ENCODE measurements around the gene GLYAT.
"Not testable (repeated sequence)": the region's sequence is repeated elsewhere in the genome, so short reads cannot be mapped to it uniquely, and the experiment has no call there.

Gene GLYAT

DNA sequence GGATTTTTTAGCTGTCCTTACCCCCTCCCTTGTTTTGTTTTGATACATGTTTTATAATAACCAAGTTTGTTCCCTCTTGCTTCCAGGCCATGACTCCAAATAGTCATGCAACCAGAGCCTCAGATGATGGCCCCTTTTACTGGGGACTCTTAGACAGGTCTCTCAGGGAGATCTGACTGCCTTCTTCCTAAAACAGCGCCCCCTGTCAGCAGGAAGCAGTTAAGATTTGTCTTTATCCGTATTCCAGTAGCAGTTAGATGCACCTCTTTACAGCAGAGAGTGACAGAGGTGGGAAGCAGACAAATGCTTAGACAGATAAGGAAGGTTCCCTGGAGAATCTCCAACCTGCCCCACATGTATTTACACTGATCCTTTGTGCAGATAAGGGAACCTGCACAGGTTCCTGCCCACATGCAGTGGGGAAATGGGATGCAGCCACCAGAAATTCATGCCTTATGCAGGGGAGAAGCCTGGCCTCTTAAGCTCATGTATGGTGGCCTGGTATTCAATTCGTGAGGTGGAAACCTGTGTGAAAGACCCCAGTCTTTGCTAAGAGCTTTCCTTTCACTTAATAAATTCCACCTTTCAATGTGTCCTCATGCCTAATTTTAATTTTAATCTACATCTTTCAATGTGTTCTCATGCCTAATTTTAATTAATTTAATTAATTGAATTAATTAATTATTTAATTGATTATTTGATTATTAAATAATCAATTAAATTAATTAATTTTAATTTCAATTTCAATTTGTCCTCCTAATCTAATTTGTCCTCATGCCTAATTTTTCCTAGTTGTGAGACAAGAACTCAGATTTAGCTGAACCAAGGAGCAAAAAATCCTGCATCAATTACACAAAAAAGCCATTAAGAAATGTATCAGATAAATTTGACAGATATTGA is 11.5 kb upstream of the GLYAT start:
- DNase-seq: no peak

DNA sequence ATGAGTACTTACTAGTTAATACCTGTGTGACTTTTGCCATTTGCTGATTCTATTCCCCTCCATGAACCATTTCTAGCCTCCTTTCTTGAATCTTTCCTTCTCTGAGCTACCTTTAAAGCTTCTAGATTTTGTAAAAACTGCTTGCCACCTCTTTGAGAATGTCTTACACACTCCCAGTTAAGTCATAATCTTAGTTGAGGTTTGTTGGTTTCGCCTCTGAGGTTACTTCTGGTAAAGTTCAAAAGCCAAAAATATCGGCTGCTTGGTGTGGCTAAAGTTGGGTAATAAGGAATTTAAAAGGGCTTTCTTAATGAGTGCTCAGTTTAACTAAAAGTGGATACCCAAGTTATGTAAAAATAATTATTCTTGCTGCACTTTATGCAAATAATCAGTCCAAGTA is 10.4 kb upstream of the GLYAT start:
- DNase-seq: no peak

- DNase-seq: no peak
Measured at GRCh38 chr11:58741127-58741526, 9.4 kb upstream of the GLYAT start.

- no peak for DNase-seq
Measured at GRCh38 chr11:58740447-58740846, 8.7 kb upstream of the GLYAT start.

GRCh38 chr11:58739725-58740430 is 8.1 kb upstream of the GLYAT start:
- DNase-seq: no peak

- DNase-seq: no peak
Measured at GRCh38 chr11:58734681-58735490, 3.1 kb upstream of the GLYAT start.

- DNase-seq: no peak
Measured at GRCh38 chr11:58730507-58731089, 1.1 kb downstream of the GLYAT start.

DNA sequence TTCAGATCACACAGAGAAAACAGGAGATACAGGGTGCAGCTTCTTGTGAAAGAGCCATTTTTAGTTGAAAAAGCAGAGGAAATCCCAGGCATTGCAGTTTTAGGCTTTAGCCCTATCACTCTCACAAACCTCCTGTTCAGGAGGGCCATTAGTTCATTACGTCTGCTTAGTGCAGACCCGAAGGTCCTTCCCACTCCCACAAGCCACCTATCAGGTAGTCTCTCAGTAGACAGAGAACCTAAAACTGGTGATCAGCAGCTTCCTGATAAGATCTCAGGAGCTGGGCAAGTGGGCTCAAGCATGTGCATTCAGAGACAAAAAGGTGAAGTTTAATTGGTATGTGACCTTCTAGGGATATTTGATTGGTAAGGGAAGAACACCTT is 4.3 kb downstream of the GLYAT start:
- no peak for DNase-seq

- DNase-seq: no peak
Measured at GRCh38 chr11:58726737-58727414, 4.9 kb downstream of the GLYAT start.

- no peak for DNase-seq
Measured at GRCh38 chr11:58719406-58720117, 12.2 kb downstream of the GLYAT start.

DNA sequence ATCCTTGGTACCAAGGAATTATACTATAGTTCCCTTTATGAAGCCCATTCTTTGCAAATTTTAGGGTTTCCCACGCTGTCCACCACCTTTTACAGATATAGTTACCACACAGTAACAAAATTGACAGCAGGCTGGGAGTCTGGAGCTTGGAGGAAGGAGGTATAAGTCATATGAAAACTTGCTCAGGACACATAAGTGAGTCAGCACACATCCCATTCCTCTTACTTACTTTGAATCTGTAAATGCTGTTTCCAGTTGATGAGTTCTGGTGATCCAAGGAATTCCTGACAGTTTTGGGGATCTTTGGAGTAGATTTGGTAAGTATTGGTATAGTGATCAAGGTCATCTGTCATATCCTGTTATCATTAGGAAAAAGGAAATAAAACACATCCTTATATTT is 19.2 kb downstream of the GLYAT start:
- no peak for DNase-seq

DNA sequence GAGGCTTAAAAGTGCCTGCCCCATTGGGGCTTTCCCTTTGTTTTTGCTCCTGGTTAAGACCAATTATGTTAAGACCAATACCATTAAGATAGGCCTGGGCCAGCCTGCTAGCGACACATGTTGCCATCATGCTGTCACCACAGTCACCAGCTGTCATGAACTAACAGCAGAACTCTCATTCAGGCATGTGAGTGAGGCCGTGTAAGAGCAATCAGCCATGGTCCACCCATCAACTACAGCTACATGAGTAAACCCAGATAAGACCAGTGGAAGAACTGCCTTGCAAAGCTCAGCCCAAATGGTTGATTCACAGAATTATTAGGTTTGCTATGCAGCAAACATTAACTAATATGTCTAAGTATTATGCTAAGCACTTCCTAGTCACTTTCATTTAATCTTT is 19.9 kb downstream of the GLYAT start:
- no peak for DNase-seq

- no peak for DNase-seq
Measured at GRCh38 chr11:58707767-58708166, 24.0 kb downstream of the GLYAT start.

DNA sequence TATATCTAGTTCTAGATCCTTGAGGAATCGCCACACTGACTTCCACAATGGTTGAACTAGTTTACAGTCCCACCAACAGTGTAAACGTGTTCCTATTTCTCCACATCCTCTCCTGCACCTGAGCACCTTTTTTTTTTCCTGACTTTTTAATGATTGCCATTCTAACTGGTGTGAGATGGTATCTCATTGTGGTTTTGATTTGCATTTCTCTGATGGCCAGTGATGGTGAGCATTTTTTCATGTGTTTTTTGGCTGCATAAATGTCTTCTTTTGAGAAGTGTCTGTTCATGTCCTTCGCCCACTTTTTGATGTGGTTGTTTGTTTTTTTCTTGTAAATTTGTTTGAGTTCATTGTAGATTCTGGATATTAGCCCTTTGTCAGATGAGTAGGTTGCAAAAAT is 34.9 kb downstream of the GLYAT start:
- DNase-seq: not testable (repeated sequence)

- DNase-seq: no peak
Measured at GRCh38 chr11:58693026-58693425, 38.7 kb downstream of the GLYAT start.

GRCh38 chr11:58691675-58692074 is 40.1 kb downstream of the GLYAT start:
- DNase-seq: no peak

DNA sequence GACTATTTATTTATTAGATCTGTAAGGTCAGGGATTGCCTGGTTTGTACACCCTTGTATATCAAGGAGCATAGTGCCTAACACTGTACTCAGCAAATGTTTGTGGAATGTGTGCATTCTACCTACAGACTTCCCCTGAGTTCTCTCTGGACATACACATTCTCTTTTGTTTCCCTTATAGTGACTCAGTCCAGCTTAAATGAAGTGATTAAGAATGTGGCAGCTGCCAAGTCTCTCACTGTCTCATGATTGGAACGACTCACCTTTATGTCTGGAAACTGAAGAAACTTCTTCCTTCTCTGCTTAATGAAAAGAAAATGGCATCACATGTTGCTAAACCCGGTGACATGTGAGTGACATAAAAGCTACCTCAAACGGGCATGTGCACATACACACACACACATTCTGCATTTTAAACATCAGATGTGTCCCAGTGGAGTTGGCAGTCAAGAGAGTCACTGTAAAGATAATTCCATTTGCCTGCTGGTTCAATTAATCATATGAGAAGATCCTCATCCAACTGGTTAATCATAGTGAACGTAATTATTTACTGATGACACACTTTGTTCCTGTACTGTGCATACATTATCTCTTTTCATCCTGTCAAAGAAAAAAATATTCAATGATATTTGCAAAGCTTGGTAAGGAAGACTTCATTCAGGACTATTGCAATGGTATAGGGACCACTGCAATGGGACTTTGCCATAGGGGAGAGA is 42.8 kb downstream of the GLYAT start:
- DNase-seq: no peak

DNA sequence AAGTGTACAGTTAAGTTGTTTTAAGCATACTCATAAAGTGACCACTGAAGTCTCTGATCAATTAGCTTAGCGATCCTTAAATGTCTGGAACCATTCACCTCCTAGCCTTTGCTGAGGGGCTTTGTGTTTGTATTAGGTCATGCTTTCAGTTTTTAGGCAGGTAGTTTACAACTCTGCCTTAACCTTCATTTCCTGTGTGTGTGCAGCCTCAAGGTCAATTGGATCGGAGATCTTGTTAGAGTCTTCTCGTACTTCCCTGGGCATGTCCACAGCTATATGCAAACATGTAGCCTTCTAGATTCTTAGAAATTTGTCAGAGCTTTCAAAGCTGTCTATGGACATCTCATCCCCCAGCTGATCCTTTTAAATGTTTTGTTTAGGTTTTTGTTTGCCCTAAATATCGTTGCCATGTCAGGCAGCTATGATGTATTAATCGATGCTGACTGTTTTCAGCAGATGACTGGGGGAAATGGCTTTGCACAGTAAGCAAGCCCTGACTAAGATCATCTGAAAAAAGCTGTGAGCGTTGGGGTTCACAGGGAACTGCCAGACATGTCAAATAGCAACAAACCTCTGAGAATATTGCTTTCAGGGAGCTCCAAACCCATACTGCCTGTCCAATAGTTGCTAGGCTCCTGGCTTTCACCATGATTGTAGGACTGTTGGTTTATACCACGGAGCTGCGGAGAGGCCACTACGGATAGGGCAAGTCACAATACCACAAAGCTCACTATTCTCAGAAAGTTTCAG is 45.6 kb downstream of the GLYAT start:
- no peak for DNase-seq

- DNase-seq: not testable (repeated sequence)
Measured at GRCh38 chr11:58682660-58683059, 49.1 kb downstream of the GLYAT start.

DNA sequence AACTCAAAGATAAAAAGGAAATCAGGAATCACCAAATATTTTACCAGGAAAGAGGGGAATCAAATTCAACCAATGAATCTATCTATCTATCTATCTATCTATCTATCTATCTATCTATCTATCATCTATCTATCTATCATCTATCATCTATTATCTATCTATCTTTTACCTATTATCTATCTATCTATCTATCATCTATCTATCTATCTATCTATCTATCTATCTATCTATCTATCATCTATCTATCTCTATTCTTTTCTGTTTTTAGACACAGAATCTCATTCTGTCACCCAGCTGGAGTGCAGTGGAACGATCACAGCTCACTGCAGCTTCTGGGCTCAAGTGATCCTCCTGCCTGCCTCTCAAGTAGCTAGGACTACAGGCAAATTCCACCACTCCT is 54.2 kb downstream of the GLYAT start:
- DNase-seq: not testable (repeated sequence)
